ENCODE measurements around the gene BAIAP2L2. TPM values are rescaled to one million over a fixed set of nuclear protein-coding genes. Genes with fewer than 3 reads are reported as not detected.

Gene BAIAP2L2
- total and polyA plus RNA-seq, 10 of the 15 experiments (the other 5 are each of a cell fraction or from before 2014, with no cell fraction given): 0.08 to 0.38 (median 0.14) TPM; not detected in 6

DNA sequence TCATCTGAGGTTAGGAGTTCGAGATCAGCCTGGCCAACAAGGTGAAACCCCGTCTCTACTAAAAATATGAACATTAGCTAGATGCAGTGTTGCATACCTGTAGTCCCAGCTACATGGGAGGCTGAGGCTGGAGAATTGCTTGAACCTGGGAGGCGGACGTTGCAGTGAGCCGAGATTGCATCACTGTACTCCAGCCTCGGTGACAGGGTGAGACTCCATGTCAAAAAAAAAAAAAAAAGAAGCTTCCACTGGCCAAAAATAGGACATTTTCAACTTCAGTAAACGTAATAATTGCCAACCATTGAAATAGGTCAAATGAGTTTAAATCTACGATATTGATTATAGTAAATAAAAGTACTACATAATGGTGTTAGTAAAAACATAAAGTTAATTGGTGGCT is 6.8 kb downstream of the BAIAP2L2 start:
- Histone ChIP-seq H3K9me3 (replicated peaks; ENCODE audit: control insufficient read depth, insufficient read depth, low read length) (no peaks in the 10 kb centered on the region), H3K4me2 (ENCODE audit: control insufficient read depth, insufficient read depth) (no peak overlapping the region), H3K79me2 (ENCODE audit: control insufficient read depth, insufficient read depth, low read length) (no peaks in the 10 kb centered on the region), H3K9ac (ENCODE audit: control insufficient read depth, insufficient read depth, low read length) (no peak overlapping the region), H2AFZ (ENCODE audit: control insufficient read depth, low read depth, low read length) (no peak overlapping the region), H3K27me3 (replicated peaks in 1 of 2; ENCODE audit: control insufficient read depth in 2 of 2, insufficient read depth in 2 of 2, low read length in 1 of 2) (no peaks in the 10 kb centered on the region), H3K4me3 (no peak overlapping the region), H4K20me1 (ENCODE audit: control insufficient read depth, insufficient read depth) (no peaks in the 10 kb centered on the region), H3K4me1 (ENCODE audit: control insufficient read depth, insufficient read depth, low read length) (no peaks in the 10 kb centered on the region), H3K27ac (ENCODE audit: control insufficient read depth, insufficient read depth) (no peak overlapping the region), H3K36me3 (ENCODE audit: control insufficient read depth in 2 of 2, insufficient read depth in 2 of 2, low read length in 1 of 2) (no peaks in the 10 kb centered on the region)
- 50% methylated on average over 8 of the region's 8 CpGs for WGBS (ENCODE audit: insufficient coverage, insufficient replicate concordance, low lambda C conversion rate, missing lambda C conversion rate)
- in situ Hi-C loops (cut with MboI) (no loop called here), intact Hi-C loops (cut with micrococcal nuclease; ENCODE audit: unreplicated experiment) (loop anchor here (5.0 kb wide), 1 partner anchor 51 kb away; no protein-coding TSS in a partner anchor)
- RAD21 ChIA-PET (ENCODE audit: unreplicated experiment): interaction anchor here (1.6 kb wide), 1 partner anchor 52 kb away, joined by 7 read pairs; no protein-coding TSS in a partner anchor
- FAIRE-seq: no peak
- BruUV-seq (replicated peaks): no TSS peak
- DNase-seq (ENCODE audit: low read depth, low spot score): no peak
- CTCF ChIA-PET: interaction anchor here (0.8 to 4.5 kb wide), 3 partner anchors 51 to 98 kb away, joined by 3 to 34 read pairs (median 5); partner anchors contain the start of gene MAFF
- POLR2A ChIA-PET: interaction anchor here (0.7 kb wide), 1 partner anchor 122 kb away, joined by 5 read pairs; no protein-coding TSS in a partner anchor
- TF ChIP-seq FOS (IDR thresholded peaks at IDR 0.05; ENCODE audit: borderline replicate concordance, extremely low read depth, insufficient read length) (no peak), ATF7 (IDR thresholded peaks at IDR 0.05; ENCODE audit: low read depth) (no peak), ZNF207 (IDR thresholded peaks at IDR 0.05; ENCODE audit: borderline replicate concordance) (no peak), PAX5 (IDR thresholded peaks at IDR 0.05; ENCODE audit: borderline replicate concordance, low read depth, low read length) (no peak), BRCA1 (IDR thresholded peaks at IDR 0.05; ENCODE audit: low read depth, low read length) (no peak), JUND (IDR thresholded peaks at IDR 0.05; ENCODE audit: low read depth, low read length) (no peak), RB1 (IDR thresholded peaks at IDR 0.05; ENCODE audit: borderline replicate concordance) (no peak), SRF (IDR thresholded peaks at IDR 0.05; ENCODE audit: low read depth in 2 of 2, low read length in 2 of 2) (no peak), DPF2 (IDR thresholded peaks at IDR 0.05) (no peak), KLF5 (IDR thresholded peaks at IDR 0.05; ENCODE audit: partially characterized antibody) (no peak), TARDBP (IDR thresholded peaks at IDR 0.05; ENCODE audit: borderline replicate concordance) (no peak), ZNF592 (IDR thresholded peaks at IDR 0.05) (no peak), SP1 (IDR thresholded peaks at IDR 0.05; ENCODE audit: low read depth, low read length) (no peak), EED (IDR thresholded peaks at IDR 0.05; ENCODE audit: low read depth) (no peak), TCF3 (IDR thresholded peaks at IDR 0.05; ENCODE audit: borderline replicate concordance, insufficient read depth, low read depth, low read length) (no peak), TCF12 (IDR thresholded peaks at IDR 0.05; ENCODE audit: low read depth, low read length) (no peak), CBX3 (IDR thresholded peaks at IDR 0.05; ENCODE audit: borderline replicate concordance, low read depth) (no peak), RFX5 (IDR thresholded peaks at IDR 0.05; ENCODE audit: low read depth, low read length) (no peak), ZNF217 (IDR thresholded peaks at IDR 0.05) (no peak)
- SMC1A ChIA-PET (ENCODE audit: uncharacterized antibody, unreplicated experiment): interaction anchor here (0.9 kb wide), 1 partner anchor 49 kb away, joined by 3 read pairs; no protein-coding TSS in a partner anchor
- ATAC-seq: no peak

Measured in GM12878 (cell line).